H1 (cell line): ENCODE data around the gene GSK3B. TPM values are rescaled to one million over a fixed set of nuclear protein-coding genes. Genes with fewer than 3 reads are reported as not detected.

Source experiments
- CTCF ChIA-PET: fragments of 300-600 bp; sonication (Branson Sonifier 250); formaldehyde crosslinking; loops from one replicate; lab custom pipeline; 2021; ENCODE audit not compliant: partially characterized antibody; lab: Charles Lee
- POLR2A ChIA-PET: fragments of 300-600 bp; sonication (Branson Sonifier 250); formaldehyde crosslinking; loops from one replicate; lab custom pipeline; 2021; ENCODE audit warnings: inconsistent platforms; ENCODE audit not compliant: partially characterized antibody; lab: Charles Lee
- DNase-seq, 2 experiments: peaks; one replicate each; pipeline versions ENCODE4 v3.0.0 to v3.0.0-alpha.2; 2010 to 2022; ENCODE audit warnings: low spot score in 2 of 2, low read depth in 1 of 2, mixed read lengths in 1 of 2
- FAIRE-seq: peaks from 2 replicates; lab custom pipeline; 2011; peaks lifted over from hg19 to GRCh38; lab: Jason Lieb, UNC
- H2AFZ ChIP-seq: 2 replicates; pipeline ENCODE4 v1.8.1; 2012; ENCODE audit warnings: low read length, inconsistent platforms
- H2AK5ac ChIP-seq: 2 replicates; pipeline ENCODE4 v1.6.1; 2013; ENCODE audit warnings: low read depth, low read length
- H2BK120ac ChIP-seq: replicated peaks from 2 replicates; pipeline ENCODE3; 2013; ENCODE audit warnings: low read depth, low read length, inconsistent platforms
- H2BK12ac ChIP-seq: 2 replicates; pipeline ENCODE4 v1.6.1; 2013; ENCODE audit warnings: low read depth, low read length
- H2BK15ac ChIP-seq: 2 replicates; pipeline ENCODE4 v1.6.1; 2013; ENCODE audit warnings: low read length
- H2BK20ac ChIP-seq: 2 replicates; pipeline ENCODE4 v1.6.1; 2013; ENCODE audit warnings: low read length
- H2BK5ac ChIP-seq: 2 replicates; pipeline ENCODE4 v1.6.1; 2013; ENCODE audit warnings: low read depth, low read length
- H3K14ac ChIP-seq: 2 replicates; pipeline ENCODE4 v1.6.1; 2013; ENCODE audit warnings: inconsistent platforms; ENCODE audit not compliant: insufficient read length
- H3K18ac ChIP-seq: 2 replicates; pipeline ENCODE4 v1.6.1; 2013; ENCODE audit warnings: low read length; ENCODE audit errors: extremely low read depth
- H3K23ac ChIP-seq: 2 replicates; pipeline ENCODE4 v1.6.1; 2013; ENCODE audit warnings: inconsistent platforms; ENCODE audit not compliant: insufficient read length
- H3K23me2 ChIP-seq: 2 replicates; pipeline ENCODE4 v1.6.1; 2013; ENCODE audit warnings: low read depth, low read length
- H3K27ac ChIP-seq: 2 replicates; pipeline ENCODE4 v1.6.1; 2011; ENCODE audit warnings: low read depth, low read length, inconsistent platforms
- H3K27me3 ChIP-seq, 4 experiments: replicated peaks in 1 of 4; 1 replicate in 1 of 4; 2 replicates in 3 of 4; pipeline versions ENCODE4 v1.6.1 to v1.8.1; 2011 to 2013; ENCODE audit warnings: low read length in 3 of 4, mild to moderate bottlenecking in 3 of 4, inconsistent platforms in 2 of 4, mixed read lengths in 2 of 4, moderate library complexity in 1 of 4; ENCODE audit not compliant: control insufficient read depth in 3 of 4, insufficient read depth in 3 of 4; ENCODE audit errors: extremely low read depth in 1 of 4
- H3K36me3 ChIP-seq, 4 experiments: 2 replicates each; pipeline versions ENCODE4 v1.6.1 to v1.8.1; 2011 to 2013; ENCODE audit warnings: mild to moderate bottlenecking in 4 of 4, low read length in 3 of 4, moderate library complexity in 2 of 4, control low read depth in 1 of 4, inconsistent platforms in 1 of 4; ENCODE audit not compliant: insufficient read depth in 4 of 4, control insufficient read depth in 2 of 4
- H3K4ac ChIP-seq: replicated peaks from 2 replicates; pipeline ENCODE3; 2013; ENCODE audit warnings: low read length, low read depth, mixed read lengths, inconsistent platforms; ENCODE audit not compliant: insufficient read length
- H3K4me1 ChIP-seq, 4 experiments: replicated peaks in 1 of 4; 1 replicate in 1 of 4; 2 replicates in 3 of 4; pipeline versions ENCODE4 v1.6.1 to v1.8.1; 2011 to 2013; ENCODE audit warnings: low read length in 3 of 4, inconsistent platforms in 2 of 4, mixed read lengths in 1 of 4; ENCODE audit not compliant: insufficient read depth in 4 of 4, control insufficient read depth in 3 of 4
- H3K4me2 ChIP-seq, 2 experiments: 2 replicates each; pipeline versions ENCODE4 v1.6.1 to v1.8.1; 2011 to 2013; ENCODE audit warnings: low read depth in 2 of 2, low read length in 2 of 2, control low read depth in 1 of 2, inconsistent platforms in 1 of 2, mild to moderate bottlenecking in 1 of 2; ENCODE audit not compliant: insufficient read depth in 1 of 2
- H3K4me3 ChIP-seq, 4 experiments: fragments of 200-600, 300-600 bp in 1 of 4; sonication (generic), shearing (Covaris generic), sonication (Bioruptor Twin) in 1 of 4; 2 replicates each; pipeline versions ENCODE4 v1.5.1 to v1.8.1; 2011 to 2016; ENCODE audit warnings: low read length in 4 of 4, low read depth in 3 of 4, control low read depth in 2 of 4, inconsistent platforms in 2 of 4, mild to moderate bottlenecking in 2 of 4, mixed read lengths in 1 of 4, moderate library complexity in 1 of 4; ENCODE audit not compliant: insufficient read depth in 2 of 4; ENCODE audit errors: extremely low read depth in 1 of 4
- H3K56ac ChIP-seq: replicated peaks from 2 replicates; pipeline ENCODE3; 2013; ENCODE audit warnings: low read depth, mild to moderate bottlenecking, mixed read lengths, low read length, inconsistent platforms; ENCODE audit not compliant: insufficient read length
- H3K79me1 ChIP-seq: 2 replicates; pipeline ENCODE4 v1.6.1; 2013; ENCODE audit warnings: low read depth, low read length, control low read depth
- H3K79me2 ChIP-seq, 2 experiments: 2 replicates each; pipeline versions ENCODE4 v1.6.1 to v1.8.1; 2012 to 2013; ENCODE audit warnings: low read length in 2 of 2, mild to moderate bottlenecking in 2 of 2, inconsistent platforms in 1 of 2; ENCODE audit not compliant: insufficient read depth in 2 of 2, control insufficient read depth in 1 of 2
- H3K9ac ChIP-seq, 4 experiments: replicated peaks in 1 of 4; 1 replicate in 1 of 4; 2 replicates in 3 of 4; pipeline versions ENCODE4 v1.6.1 to v1.8.1; 2011 to 2013; ENCODE audit warnings: low read depth in 3 of 4, low read length in 3 of 4, control low read depth in 2 of 4, mild to moderate bottlenecking in 2 of 4, moderate library complexity in 2 of 4, inconsistent platforms in 1 of 4; ENCODE audit errors: extremely low read depth in 1 of 4
- H3K9me3 ChIP-seq, 2 experiments: 2 replicates each; pipeline versions ENCODE4 v1.6.1 to v1.8.1; 2012 to 2013; ENCODE audit warnings: mild to moderate bottlenecking in 2 of 2, moderate library complexity in 2 of 2, control low read depth in 1 of 2, inconsistent platforms in 1 of 2, low read depth in 1 of 2, low read length in 1 of 2, mixed read lengths in 1 of 2; ENCODE audit not compliant: insufficient read depth in 2 of 2
- H4K20me1 ChIP-seq, 2 experiments: replicated peaks in 1 of 2; 2 replicates each; pipeline versions ENCODE3 to v1.8.1; 2011 to 2013; ENCODE audit warnings: inconsistent platforms in 2 of 2, low read length in 2 of 2, mild to moderate bottlenecking in 1 of 2; ENCODE audit not compliant: insufficient read depth in 2 of 2, control insufficient read depth in 1 of 2
- H4K5ac ChIP-seq: 2 replicates; pipeline ENCODE4 v1.6.1; 2013; ENCODE audit warnings: low read length, low read depth, mixed read lengths, inconsistent platforms; ENCODE audit not compliant: insufficient read length
- H4K8ac ChIP-seq: 2 replicates; pipeline ENCODE4 v1.8.0; 2013; ENCODE audit warnings: mild to moderate bottlenecking, moderate library complexity, low read length, inconsistent platforms; ENCODE audit not compliant: insufficient read depth; ENCODE audit errors: extremely low read depth
- H4K91ac ChIP-seq: replicated peaks from 2 replicates; pipeline ENCODE3; 2013; ENCODE audit warnings: low read length, mixed read lengths, inconsistent platforms; ENCODE audit not compliant: insufficient read length
- WGBS, 2 experiments: shearing (Covaris generic) in 1 of 2; methylation state at CpG; one replicate each; pipeline versions ENCODE4 v1.1.6 to v1.1.7; 2013 to 2015; ENCODE audit warnings: low lambda C conversion rate in 2 of 2, mixed read lengths in 2 of 2, inconsistent platforms in 1 of 2, low coverage in 1 of 2, missing lambda C conversion rate in 1 of 2; ENCODE audit not compliant: insufficient replicate concordance in 2 of 2, insufficient coverage in 1 of 2, insufficient read length in 1 of 2; ENCODE audit errors: extremely low coverage in 1 of 2, missing lambda C conversion rate in 1 of 2; 5-methylcytosine and 5-hydroxymethylcytosine counted together
- polyA plus RNA-seq, 7 experiments: library from polyadenylated mRNA; depleted of rRNA in 3 of 7; stranded (reverse) in 5 of 7; unstranded in 2 of 7; fragments of >200 nt in 5 of 7; fragments of 200-250 nt in 2 of 7; gene quantifications; 1 replicate in 5 of 7; 2 replicates in 1 of 7; 4 replicates in 1 of 7; pipeline versions ENCODE4 v1.2.1 to v1.2.3, GENCODE V29; 2011 to 2013; ENCODE audit warnings: missing spikeins in 2 of 7, mixed read lengths in 2 of 7
- total RNA-seq: library from RNA; stranded (reverse); fragmentation: NEBNext Ultra II Directional; extraction: Animal tissue kit (Norgen Biotek cat#: 25700); gene quantifications from 2 replicates; pipeline ENCODE4 v1.2.1, GENCODE V29; 2021

Gene GSK3B
- total and polyA plus RNA-seq, 2 of the 8 experiments (the other 6 are each of a cell fraction or from before 2014, with no cell fraction given) = 24.2 to 50.7 TPM

DNA sequence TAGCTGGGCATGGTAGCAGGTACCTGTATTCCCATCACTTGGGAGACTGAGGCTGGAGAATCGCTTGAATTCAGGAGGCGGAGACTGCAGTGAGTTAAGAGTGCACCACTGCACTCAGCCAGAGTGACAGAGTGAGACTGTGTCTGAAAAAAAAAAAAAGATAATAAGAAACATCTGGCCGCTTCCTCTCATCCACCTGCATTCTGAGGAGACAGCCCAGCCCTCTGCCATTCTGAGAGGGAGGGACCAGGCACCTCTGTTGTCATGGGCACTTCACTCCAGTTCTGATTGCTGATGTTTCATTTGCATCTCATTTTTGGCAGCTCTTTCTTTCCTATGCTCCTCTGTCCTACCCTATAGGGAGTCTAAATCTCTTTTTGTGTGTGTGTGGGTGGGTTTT is 36.4 kb upstream of the GSK3B start:
- Histone ChIP-seq H2BK5ac (no peak overlapping the region), H4K20me1 (no peaks in the 10 kb centered on the region), H3K27me3 (no peaks in the 10 kb centered on the region), H3K36me3 (no peaks in the 10 kb centered on the region), H2BK12ac (no peak overlapping the region), H3K4me3 (no peak overlapping the region), H3K79me1 (no peaks in the 10 kb centered on the region), H4K91ac (no peak overlapping the region), H3K9me3 (no peaks in the 10 kb centered on the region), H2BK120ac (no peak overlapping the region), H3K23me2 (no peaks in the 10 kb centered on the region), H3K27ac (no peak overlapping the region), H2BK15ac (no peak overlapping the region), H3K14ac (no peak overlapping the region), H3K79me2 (no peaks in the 10 kb centered on the region), H4K8ac (no peak overlapping the region), H3K23ac (no peak overlapping the region), H3K4me2 (no peak overlapping the region), H3K4ac (no peak overlapping the region), H2AK5ac (no peak overlapping the region), H3K56ac (no peak overlapping the region), H4K5ac (no peak overlapping the region), H3K4me1 (no peaks in the 10 kb centered on the region), H3K18ac (no peak overlapping the region), H2AFZ (no peak overlapping the region), H3K9ac (no peak overlapping the region), H2BK20ac (no peak overlapping the region)
- WGBS, 2 experiments = 90% methylated on average over 3 of the region's 3 CpGs; no CpG with 5 or more reads in 1 of the 2 experiments
- DNase-seq (no peak), FAIRE-seq (no peak)
- POLR2A ChIA-PET = interaction anchor here (1.1 to 1.3 kb wide), 2 partner anchors 9 to 10 kb away, joined by 3 read pairs; no protein-coding TSS in a partner anchor
- CTCF ChIA-PET = interaction anchor here (0.9 to 1.3 kb wide), 3 partner anchors 9 to 322 kb away, joined by 3 read pairs; no protein-coding TSS in a partner anchor
